ENCODE results near the gene ITGB4.

GRCh38 chr17:75691801-75692626 is 29.2 kb upstream of the ITGB4 start:
- no peak for TF ChIP-seq POLR2AphosphoS5 (IDR thresholded peaks at IDR 0.05; ENCODE audit: low read depth, low read length)
- no peak for TF ChIP-seq FOXP2 (optimal IDR thresholded peaks at IDR 0.05; ENCODE audit: borderline replicate concordance, extremely low read depth, extremely low read length, insufficient read depth)
